22Rv1 (cell line): Measurements from ENCODE around the gene STOM.

Experiments used
- ZFX ChIP-seq: fragments of 450-650 bp; IDR thresholded peaks from 2 replicates; pipeline ENCODE4 v1.6.1; 2017; ENCODE audit warnings: antibody characterized with exemption, borderline replicate concordance
- TF ChIP-seq, protein P1 (sequence below): fragments of 450-650 bp; IDR thresholded peaks from 2 replicates; pipeline ENCODE4 v1.5.1; 2017; ENCODE audit warnings: mild to moderate bottlenecking

DNA sequence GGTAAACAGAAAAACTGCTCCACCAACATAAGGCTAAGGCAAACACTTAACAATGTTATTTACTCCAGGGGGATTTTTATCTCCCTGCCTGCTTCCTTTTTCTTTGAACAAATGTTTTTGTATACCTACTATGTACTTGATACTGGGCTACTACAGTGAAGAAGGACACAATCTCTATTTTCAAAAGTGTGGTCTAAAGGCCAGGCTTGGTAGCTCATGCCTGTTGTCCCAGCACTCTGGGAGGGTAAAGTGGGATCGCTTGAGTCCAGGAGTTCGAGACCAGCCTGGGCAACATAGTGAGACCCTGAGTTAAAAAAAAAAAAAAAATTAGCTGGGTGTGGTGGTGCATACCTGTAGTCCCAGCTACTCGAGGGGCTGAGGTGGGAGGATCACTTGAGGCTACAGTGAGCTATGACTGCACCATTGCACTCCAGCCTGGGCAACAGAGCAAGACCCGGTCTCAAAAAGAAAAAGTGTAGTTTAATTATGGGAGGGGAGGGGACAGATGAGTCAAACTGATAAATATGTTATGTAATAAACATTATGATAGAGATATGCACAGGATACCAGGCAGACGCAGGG is 3.3 kb downstream of the STOM start:
- TF ChIP-seq, protein P1, sequence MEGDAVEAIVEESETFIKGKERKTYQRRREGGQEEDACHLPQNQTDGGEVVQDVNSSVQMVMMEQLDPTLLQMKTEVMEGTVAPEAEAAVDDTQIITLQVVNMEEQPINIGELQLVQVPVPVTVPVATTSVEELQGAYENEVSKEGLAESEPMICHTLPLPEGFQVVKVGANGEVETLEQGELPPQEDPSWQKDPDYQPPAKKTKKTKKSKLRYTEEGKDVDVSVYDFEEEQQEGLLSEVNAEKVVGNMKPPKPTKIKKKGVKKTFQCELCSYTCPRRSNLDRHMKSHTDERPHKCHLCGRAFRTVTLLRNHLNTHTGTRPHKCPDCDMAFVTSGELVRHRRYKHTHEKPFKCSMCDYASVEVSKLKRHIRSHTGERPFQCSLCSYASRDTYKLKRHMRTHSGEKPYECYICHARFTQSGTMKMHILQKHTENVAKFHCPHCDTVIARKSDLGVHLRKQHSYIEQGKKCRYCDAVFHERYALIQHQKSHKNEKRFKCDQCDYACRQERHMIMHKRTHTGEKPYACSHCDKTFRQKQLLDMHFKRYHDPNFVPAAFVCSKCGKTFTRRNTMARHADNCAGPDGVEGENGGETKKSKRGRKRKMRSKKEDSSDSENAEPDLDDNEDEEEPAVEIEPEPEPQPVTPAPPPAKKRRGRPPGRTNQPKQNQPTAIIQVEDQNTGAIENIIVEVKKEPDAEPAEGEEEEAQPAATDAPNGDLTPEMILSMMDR, result no peak
- no peak for TF ChIP-seq ZFX
